HCEC 1CT (cell line): ENCODE results near the gene LIPC.

Source experiments
- DNase-seq: peaks from one replicate; pipeline ENCODE4 v3.0.0-alpha.2; 2017

Gene LIPC

GRCh38 chr15:58407236-58407775, 24.5 kb upstream of the LIPC start:
- DNase-seq, result no peak

GRCh38 chr15:58407778-58408177, 24.0 kb upstream of the LIPC start:
- no peak for DNase-seq

- DNase-seq, result no peak
Measured at GRCh38 chr15:58409861-58410260, 21.9 kb upstream of the LIPC start.

GRCh38 chr15:58410353-58410752, 21.4 kb upstream of the LIPC start:
- no peak for DNase-seq

- DNase-seq, result no peak
Measured at GRCh38 chr15:58413253-58413652, 18.5 kb upstream of the LIPC start.

- DNase-seq, result no peak
Measured at GRCh38 chr15:58415636-58416035, 16.2 kb upstream of the LIPC start.

GRCh38 chr15:58416963-58417362, 14.8 kb upstream of the LIPC start:
- DNase-seq, result no peak

GRCh38 chr15:58418135-58418534, 13.7 kb upstream of the LIPC start:
- DNase-seq, result no peak

GRCh38 chr15:58419803-58420524, 11.8 kb upstream of the LIPC start:
- DNase-seq, result no peak

- no peak for DNase-seq
Measured at GRCh38 chr15:58420579-58421043, 11.2 kb upstream of the LIPC start.

- no peak for DNase-seq
Measured at GRCh38 chr15:58423205-58423604, 8.6 kb upstream of the LIPC start.

GRCh38 chr15:58423831-58424608, 7.8 kb upstream of the LIPC start:
- DNase-seq, result peak; percentile 12

GRCh38 chr15:58424722-58425121, 7.1 kb upstream of the LIPC start:
- DNase-seq, result no peak

- DNase-seq, result no peak
Measured at GRCh38 chr15:58425185-58425584, 6.6 kb upstream of the LIPC start.

- no peak for DNase-seq
Measured at GRCh38 chr15:58425834-58426233, 6.0 kb upstream of the LIPC start.

- no peak for DNase-seq
Measured at GRCh38 chr15:58426501-58426900, 5.3 kb upstream of the LIPC start.

GRCh38 chr15:58427987-58428386, 3.8 kb upstream of the LIPC start:
- DNase-seq, result no peak

GRCh38 chr15:58430224-58430787, 1.5 kb upstream of the LIPC start:
- no peak for DNase-seq

GRCh38 chr15:58432401-58432800, 610 bp downstream of the LIPC start:
- DNase-seq, result no peak

- no peak for DNase-seq
Measured at GRCh38 chr15:58433597-58434333, 2.0 kb downstream of the LIPC start.

GRCh38 chr15:58434334-58434875, 2.6 kb downstream of the LIPC start:
- DNase-seq, result no peak

GRCh38 chr15:58436552-58436951, 4.8 kb downstream of the LIPC start:
- no peak for DNase-seq
